IMR-90 (cell line): Measurements from ENCODE around the gene SLC22A6. TPM values are rescaled to one million over a fixed set of nuclear protein-coding genes. Genes with fewer than 3 reads are reported as not detected.

ENCODE experiments used
- ATAC-seq: fragments of 200-7000 bp; cut with Tn5 transposase; 2 replicates; pipeline ENCODE4 v1.9.1; 2020; ENCODE audit warnings: low read depth, mild to moderate bottlenecking, moderate library complexity
- Bru-seq: library from RNA; stranded (reverse); fragments of 400-500 nt; gene quantifications from one replicate; lab custom pipeline; 2021; lab: Mats Ljungman, UMichigan
- BruChase-seq, 2 experiments: library from RNA; stranded (reverse); fragments of 400-500 nt; gene quantifications; one replicate each; lab custom pipeline; 2021; lab: Mats Ljungman, UMichigan
- BruUV-seq: library from RNA; stranded (reverse); fragments of 400-500 nt; replicated peaks from 2 replicates; lab custom pipeline; 2021; lab: Mats Ljungman, UMichigan
- CTCF ChIA-PET: fragments of 300-600 bp; formaldehyde crosslinking; extraction: SDS; loops from one replicate; lab custom pipeline; 2021; ENCODE audit warnings: antibody characterized with exemption; lab: Yijun Ruan, JAX
- POLR2A ChIA-PET: fragments of 300-600 bp; sonication (Branson Sonifier 250); formaldehyde crosslinking; loops from one replicate; lab custom pipeline; 2022; ENCODE audit warnings: antibody characterized with exemption; ENCODE audit not compliant: unreplicated experiment; lab: Charles Lee
- DNase-seq: peaks from one replicate; pipeline ENCODE4 v3.0.0; 2013
- H2AFZ ChIP-seq: replicated peaks from 2 replicates; pipeline ENCODE3; 2013; ENCODE audit warnings: low read length, mild to moderate bottlenecking; ENCODE audit not compliant: poor library complexity
- H2AK5ac ChIP-seq: 2 replicates; pipeline ENCODE4 v1.6.1; 2013; ENCODE audit warnings: low read depth, low read length, inconsistent platforms
- H2AK9ac ChIP-seq: replicated peaks from 2 replicates; pipeline ENCODE3; 2013; ENCODE audit warnings: mild to moderate bottlenecking, low read depth, low read length, moderate library complexity; ENCODE audit not compliant: poor library complexity
- H2BK120ac ChIP-seq: 2 replicates; pipeline ENCODE4 v1.6.1; 2013; ENCODE audit warnings: low read depth, low read length, inconsistent platforms
- H2BK15ac ChIP-seq: 3 replicates; pipeline ENCODE4 v1.6.1; 2013; ENCODE audit warnings: low read depth, low read length, inconsistent platforms
- H2BK20ac ChIP-seq: 2 replicates; pipeline ENCODE4 v1.6.1; 2013; ENCODE audit warnings: low read depth, mild to moderate bottlenecking, inconsistent platforms, low read length, moderate library complexity
- H2BK5ac ChIP-seq: 2 replicates; pipeline ENCODE4 v1.6.1; 2013; ENCODE audit warnings: mild to moderate bottlenecking, low read depth, low read length, inconsistent platforms; ENCODE audit not compliant: poor library complexity, severe bottlenecking
- H3K14ac ChIP-seq: replicated peaks from 2 replicates; pipeline ENCODE4 v1.6.1; 2013; ENCODE audit warnings: low read depth, low read length, inconsistent platforms
- H3K18ac ChIP-seq: 2 replicates; pipeline ENCODE4 v1.6.1; 2013; ENCODE audit warnings: low read depth, low read length, control low read depth
- H3K23ac ChIP-seq: 2 replicates; pipeline ENCODE4 v1.6.1; 2013; ENCODE audit warnings: low read depth, low read length, inconsistent platforms
- H3K27ac ChIP-seq: 2 replicates; pipeline ENCODE4 v1.5.1; 2013; ENCODE audit warnings: mild to moderate bottlenecking, control low read depth, low read length; ENCODE audit not compliant: insufficient read depth
- H3K27me3 ChIP-seq: 2 replicates; pipeline ENCODE4 v1.6.1; 2013; ENCODE audit warnings: low read length; ENCODE audit not compliant: control insufficient read depth, insufficient read depth
- H3K36me3 ChIP-seq: 2 replicates; pipeline ENCODE4 v1.6.1; 2013; ENCODE audit warnings: low read length, mixed read lengths; ENCODE audit not compliant: control insufficient read depth, insufficient read depth
- H3K4ac ChIP-seq: 2 replicates; pipeline ENCODE4 v1.6.1; 2013; ENCODE audit warnings: low read depth, low read length, inconsistent platforms
- H3K4me1 ChIP-seq: 2 replicates; pipeline ENCODE4 v1.6.1; 2013; ENCODE audit warnings: low read length, mixed read lengths; ENCODE audit not compliant: control insufficient read depth, insufficient read depth
- H3K4me2 ChIP-seq: 2 replicates; pipeline ENCODE4 v1.6.1; 2013; ENCODE audit warnings: low read depth, mild to moderate bottlenecking, control low read depth, low read length, moderate library complexity
- H3K4me3 ChIP-seq: 2 replicates; pipeline ENCODE4 v1.5.1; 2013; ENCODE audit warnings: low read depth, mild to moderate bottlenecking, control low read depth, low read length, moderate library complexity; ENCODE audit not compliant: insufficient read depth
- H3K56ac ChIP-seq: 2 replicates; pipeline ENCODE4 v1.6.1; 2013; ENCODE audit warnings: low read length, inconsistent platforms; ENCODE audit not compliant: insufficient read depth; ENCODE audit errors: extremely low read depth
- H3K79me1 ChIP-seq, 2 experiments: 2 replicates each; pipeline ENCODE4 v1.6.1; 2013; ENCODE audit warnings: low read length in 2 of 2, inconsistent platforms in 1 of 2, low read depth in 1 of 2
- H3K9ac ChIP-seq: 2 replicates; pipeline ENCODE4 v1.6.1; 2013; ENCODE audit warnings: low read depth, low read length, control low read depth
- H3K9me1 ChIP-seq: 2 replicates; pipeline ENCODE4 v1.6.1; 2013; ENCODE audit warnings: low read length, inconsistent platforms; ENCODE audit not compliant: insufficient read depth
- H3K9me3 ChIP-seq: 2 replicates; pipeline ENCODE4 v1.6.1; 2013; ENCODE audit warnings: low read length; ENCODE audit not compliant: control insufficient read depth, insufficient read depth
- H4K20me1 ChIP-seq: 2 replicates; pipeline ENCODE4 v1.6.1; 2013; ENCODE audit warnings: low read length, inconsistent platforms; ENCODE audit not compliant: insufficient read depth
- H4K5ac ChIP-seq: 2 replicates; pipeline ENCODE4 v1.6.1; 2013; ENCODE audit warnings: mild to moderate bottlenecking, low read depth, low read length, control low read depth
- H4K8ac ChIP-seq, 2 experiments: 2 replicates each; pipeline ENCODE4 v1.6.1; 2013; ENCODE audit warnings: low read depth in 2 of 2, low read length in 2 of 2, control low read depth in 1 of 2, inconsistent platforms in 1 of 2
- H4K91ac ChIP-seq: 2 replicates; pipeline ENCODE4 v1.6.1; 2013; ENCODE audit warnings: low read depth, low read length, inconsistent platforms; ENCODE audit not compliant: insufficient read depth
- CTCF ChIP-seq: conservative IDR thresholded peaks from 2 replicates; pipeline ENCODE4 v1.5.1; 2012; ENCODE audit warnings: mild to moderate bottlenecking, low read depth, low read length, improper control_type of control experiment
- NFE2L2 ChIP-seq: fragments of 150-350 bp; IDR thresholded peaks from 2 replicates; pipeline ENCODE4 v1.6.1; 2016; ENCODE audit warnings: low read depth, mild to moderate bottlenecking, low read length
- POLR2A ChIP-seq: IDR thresholded peaks from 2 replicates; pipeline ENCODE4 v1.6.1; 2012; ENCODE audit warnings: mild to moderate bottlenecking, low read depth, low read length
- USF2 ChIP-seq: fragments of 150-350 bp; IDR thresholded peaks from 2 replicates; pipeline ENCODE4 v1.6.1; 2017; ENCODE audit warnings: mild to moderate bottlenecking, antibody characterized with exemption, low read length, low read depth
- WGBS, 2 experiments: methylation state at CpG; one replicate each; pipeline versions ENCODE4 v1.1.5 to v1.1.7; 2013; ENCODE audit warnings: missing lambda C conversion rate in 2 of 2; ENCODE audit not compliant: insufficient read length in 1 of 2; ENCODE audit errors: extremely low coverage in 2 of 2; 5-methylcytosine and 5-hydroxymethylcytosine counted together
- dilution Hi-C: fragments of 300-500 bp; cut with HindIII; formaldehyde crosslinking; loops from one replicate; pipeline ENCODE4 v1.14.3; 2018; ENCODE audit warnings: low sequenced_read_pairs; ENCODE audit not compliant: unreplicated experiment
- in situ Hi-C: fragments of 300-500 bp; cut with MboI; formaldehyde crosslinking; loops from 3 replicates; pipeline ENCODE4 v1.14.3; 2019; ENCODE audit warnings: low sequenced_read_pairs, inconsistent platforms, mixed read lengths
- intact Hi-C: fragments of 100-400 bp; cut with micrococcal nuclease; formaldehyde crosslinking; loops from 2 replicates; pipeline ENCODE4 v1.10.0; 2022
- long read RNA-seq: library from polyadenylated mRNA; unstranded; transcript quantifications from one replicate; pipeline ENCODE4 v2.0.0, GENCODE V29; 2021; ENCODE audit not compliant: unreplicated experiment
- polyA plus RNA-seq, 3 experiments: library from polyadenylated mRNA; depleted of rRNA; stranded (reverse); fragments of >200 nt; gene quantifications; 2 replicates each; pipeline ENCODE4 v1.2.3, GENCODE V29; 2012; ENCODE audit warnings: low replicate concordance in 1 of 3
- total RNA-seq: library from RNA; depleted of rRNA; stranded (reverse); fragments of >200 nt; gene quantifications from 2 replicates; pipeline ENCODE4 v1.2.3, GENCODE V29; 2012; rRNA removed

SLC22A6 gene, protein sequence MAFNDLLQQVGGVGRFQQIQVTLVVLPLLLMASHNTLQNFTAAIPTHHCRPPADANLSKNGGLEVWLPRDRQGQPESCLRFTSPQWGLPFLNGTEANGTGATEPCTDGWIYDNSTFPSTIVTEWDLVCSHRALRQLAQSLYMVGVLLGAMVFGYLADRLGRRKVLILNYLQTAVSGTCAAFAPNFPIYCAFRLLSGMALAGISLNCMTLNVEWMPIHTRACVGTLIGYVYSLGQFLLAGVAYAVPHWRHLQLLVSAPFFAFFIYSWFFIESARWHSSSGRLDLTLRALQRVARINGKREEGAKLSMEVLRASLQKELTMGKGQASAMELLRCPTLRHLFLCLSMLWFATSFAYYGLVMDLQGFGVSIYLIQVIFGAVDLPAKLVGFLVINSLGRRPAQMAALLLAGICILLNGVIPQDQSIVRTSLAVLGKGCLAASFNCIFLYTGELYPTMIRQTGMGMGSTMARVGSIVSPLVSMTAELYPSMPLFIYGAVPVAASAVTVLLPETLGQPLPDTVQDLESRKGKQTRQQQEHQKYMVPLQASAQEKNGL
- total RNA-seq (not detected in 2 replicates), polyA plus RNA-seq (2012; rRNA removed) (not detected in 2 replicates), Bru-seq, nascent RNA (not detected), BruChase-seq, experiment 1, labeled RNA remaining after a 6-hour chase (not detected), BruChase-seq, experiment 2, labeled RNA remaining after a 2-hour chase (not detected)
- polyA plus RNA-seq (2012; cell fraction: cytosol; rRNA removed) = not detected in 2 replicates
- polyA plus RNA-seq (2012; cell fraction: nucleus; rRNA removed; ENCODE audit: low replicate concordance) = not detected in 2 replicates
- long read RNA-seq = 0 reads

DNA sequence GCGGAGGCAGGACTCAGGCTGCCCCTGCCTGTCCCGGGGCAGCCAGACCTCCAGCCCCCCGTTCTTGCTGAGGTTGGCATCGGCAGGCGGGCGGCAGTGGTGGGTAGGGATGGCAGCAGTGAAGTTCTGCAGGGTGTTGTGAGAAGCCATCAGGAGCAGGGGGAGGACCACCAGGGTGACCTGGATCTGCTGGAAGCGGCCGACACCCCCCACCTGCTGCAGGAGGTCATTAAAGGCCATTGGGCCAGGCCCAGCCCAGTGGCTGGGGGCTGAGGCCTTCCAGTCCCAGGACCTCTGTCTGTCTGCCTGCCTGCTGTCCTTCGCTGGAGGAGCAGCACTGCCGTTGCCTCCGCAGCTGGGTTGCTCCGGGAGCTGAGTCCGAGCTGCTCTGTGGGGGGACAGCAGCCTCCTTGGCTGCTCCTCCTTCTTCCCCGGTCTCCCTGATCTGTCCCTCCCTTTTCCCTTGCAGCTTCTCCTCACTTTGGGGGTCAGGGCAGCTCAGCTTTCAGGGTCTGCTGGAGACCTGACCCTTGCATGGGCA, at the start of gene SLC22A6:
Gene SLC22A6 (minus strand): TSS at position 517 of the 541 bp plus-strand sequence. CDS start 277 bp downstream, at position 240.
- Histone ChIP-seq H3K4me3 (no peak within 1 kb of the TSS), H3K9me3 (no peaks in the 10 kb centered on the region), H2BK20ac (no peak within 1 kb of the TSS), H2AK9ac (no peak within 1 kb of the TSS), H3K36me3 (no peaks in the 10 kb centered on the region), H3K4me1 (no peaks in the 10 kb centered on the region), H3K27me3 (peaks cover 4% of the 10 kb centered on the region), H3K14ac (no peak within 1 kb of the TSS), H3K23ac (no peak within 1 kb of the TSS), H3K18ac (no peak within 1 kb of the TSS), H4K91ac (no peak within 1 kb of the TSS), H3K27ac (no peak within 1 kb of the TSS), H2BK5ac (no peak within 1 kb of the TSS), H2AK5ac (no peak within 1 kb of the TSS), H2BK120ac (no peak within 1 kb of the TSS), H3K79me1 (no peaks in the 10 kb centered on the region), H3K9ac (no peak within 1 kb of the TSS), H3K4me2 (no peak within 1 kb of the TSS), H2BK15ac (no peak within 1 kb of the TSS), H3K4ac (no peak within 1 kb of the TSS), H4K8ac (no peak within 1 kb of the TSS), H3K9me1 (no peaks in the 10 kb centered on the region), H3K56ac (no peak within 1 kb of the TSS), H4K20me1 (no peaks in the 10 kb centered on the region), H4K5ac (no peak within 1 kb of the TSS), H2AFZ (no peak within 1 kb of the TSS)
- TF ChIP-seq POLR2A (no peak), NFE2L2 (no peak), USF2 (no peak), CTCF (no peak)
- no peak for ATAC-seq
- no TSS peak for BruUV-seq
- intact Hi-C loops = no loop called here
- WGBS, 2 experiments = 31% methylated on average over 6 of the region's 14 CpGs; no CpG with 5 or more reads in 1 of the 2 experiments
- no peak for DNase-seq
- dilution Hi-C loops = no loop called here
- POLR2A ChIA-PET = no interaction called here
- CTCF ChIA-PET = interaction anchor here (0.7 kb wide), 1 partner anchor 10 kb away, joined by 3 read pairs; no protein-coding TSS in a partner anchor
- in situ Hi-C loops = no loop called here
